ENCODE results near the gene DHRSX.

DNA sequence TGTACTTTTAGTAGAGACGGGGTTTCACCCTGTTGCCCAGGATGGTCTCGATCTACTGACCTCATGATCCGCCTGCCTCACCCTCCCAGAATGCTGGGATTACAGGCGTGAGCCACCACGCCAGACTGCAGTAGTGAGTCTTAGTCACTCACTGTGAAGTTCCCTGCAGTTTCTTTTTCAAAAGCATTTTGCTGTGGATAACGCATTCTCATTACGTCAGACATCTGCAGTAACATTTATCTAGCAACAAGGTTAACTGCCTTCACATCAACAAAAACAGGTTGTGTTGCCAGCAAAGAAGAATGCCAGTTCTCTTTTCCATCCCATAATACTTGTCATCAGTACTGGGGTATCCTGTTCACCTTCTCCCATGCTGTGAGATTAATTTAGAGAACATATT is 164.6 kb downstream of the DHRSX start:
- TF ChIP-seq, protein P1, sequence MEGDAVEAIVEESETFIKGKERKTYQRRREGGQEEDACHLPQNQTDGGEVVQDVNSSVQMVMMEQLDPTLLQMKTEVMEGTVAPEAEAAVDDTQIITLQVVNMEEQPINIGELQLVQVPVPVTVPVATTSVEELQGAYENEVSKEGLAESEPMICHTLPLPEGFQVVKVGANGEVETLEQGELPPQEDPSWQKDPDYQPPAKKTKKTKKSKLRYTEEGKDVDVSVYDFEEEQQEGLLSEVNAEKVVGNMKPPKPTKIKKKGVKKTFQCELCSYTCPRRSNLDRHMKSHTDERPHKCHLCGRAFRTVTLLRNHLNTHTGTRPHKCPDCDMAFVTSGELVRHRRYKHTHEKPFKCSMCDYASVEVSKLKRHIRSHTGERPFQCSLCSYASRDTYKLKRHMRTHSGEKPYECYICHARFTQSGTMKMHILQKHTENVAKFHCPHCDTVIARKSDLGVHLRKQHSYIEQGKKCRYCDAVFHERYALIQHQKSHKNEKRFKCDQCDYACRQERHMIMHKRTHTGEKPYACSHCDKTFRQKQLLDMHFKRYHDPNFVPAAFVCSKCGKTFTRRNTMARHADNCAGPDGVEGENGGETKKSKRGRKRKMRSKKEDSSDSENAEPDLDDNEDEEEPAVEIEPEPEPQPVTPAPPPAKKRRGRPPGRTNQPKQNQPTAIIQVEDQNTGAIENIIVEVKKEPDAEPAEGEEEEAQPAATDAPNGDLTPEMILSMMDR (IDR thresholded peaks at IDR 0.05), result no peak
- no peak for TF ChIP-seq EP300 (IDR thresholded peaks at IDR 0.05)
- TF ChIP-seq POLR2A (IDR thresholded peaks at IDR 0.05; ENCODE audit: low read depth), result no peak

All from esophagus muscularis mucosa (tissue), 4 donors.